GM15510 (cell line): Measurements from ENCODE around the gene RNASET2.

Source experiments
- POLR2A ChIP-seq: IDR thresholded peaks from 3 replicates; pipeline ENCODE4 v1.6.1; 2011; ENCODE audit warnings: borderline replicate concordance; ENCODE audit not compliant: insufficient read length; ENCODE audit errors: extremely low read depth

The RNASET2 gene, protein sequence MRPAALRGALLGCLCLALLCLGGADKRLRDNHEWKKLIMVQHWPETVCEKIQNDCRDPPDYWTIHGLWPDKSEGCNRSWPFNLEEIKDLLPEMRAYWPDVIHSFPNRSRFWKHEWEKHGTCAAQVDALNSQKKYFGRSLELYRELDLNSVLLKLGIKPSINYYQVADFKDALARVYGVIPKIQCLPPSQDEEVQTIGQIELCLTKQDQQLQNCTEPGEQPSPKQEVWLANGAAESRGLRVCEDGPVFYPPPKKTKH

DNA sequence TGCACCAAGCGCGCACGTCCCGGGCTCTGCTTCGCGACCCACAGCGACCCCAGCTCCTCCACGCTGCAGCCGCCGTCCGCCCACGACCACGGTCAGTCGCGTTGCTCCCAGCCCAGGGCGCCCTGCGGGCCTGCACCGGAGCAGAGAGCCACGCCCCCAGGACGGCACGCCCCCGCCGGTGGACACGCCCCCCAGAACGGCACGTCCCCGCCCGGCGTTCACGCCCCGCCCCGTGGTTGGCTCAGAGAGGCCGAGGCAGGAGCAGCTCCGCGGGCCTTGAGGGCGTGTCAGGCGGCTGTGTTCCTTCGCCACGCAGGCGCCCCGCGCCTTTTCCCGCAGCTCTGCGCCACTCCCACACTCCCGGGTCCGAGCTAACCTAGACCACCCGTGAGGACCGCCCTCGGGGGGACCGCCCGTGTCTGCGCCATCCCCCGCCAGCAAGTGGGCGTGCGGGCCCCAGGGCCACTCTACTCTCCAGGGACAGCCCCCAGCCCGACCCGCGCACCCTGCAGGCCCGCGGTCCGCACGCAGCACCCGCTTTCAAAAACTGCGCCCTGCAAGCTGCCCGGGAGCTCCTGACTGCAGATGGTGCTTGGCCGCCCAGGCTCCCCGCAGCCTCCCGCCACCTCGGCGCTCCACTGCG lies at the start of gene RNASET2:
Gene RNASET2, minus strand, starts transcription at position 107 of the 643 bp plus-strand sequence. CDS start 368 bp downstream, outside the sequence.
- peak; percentile 80 for TF ChIP-seq POLR2A

DNA sequence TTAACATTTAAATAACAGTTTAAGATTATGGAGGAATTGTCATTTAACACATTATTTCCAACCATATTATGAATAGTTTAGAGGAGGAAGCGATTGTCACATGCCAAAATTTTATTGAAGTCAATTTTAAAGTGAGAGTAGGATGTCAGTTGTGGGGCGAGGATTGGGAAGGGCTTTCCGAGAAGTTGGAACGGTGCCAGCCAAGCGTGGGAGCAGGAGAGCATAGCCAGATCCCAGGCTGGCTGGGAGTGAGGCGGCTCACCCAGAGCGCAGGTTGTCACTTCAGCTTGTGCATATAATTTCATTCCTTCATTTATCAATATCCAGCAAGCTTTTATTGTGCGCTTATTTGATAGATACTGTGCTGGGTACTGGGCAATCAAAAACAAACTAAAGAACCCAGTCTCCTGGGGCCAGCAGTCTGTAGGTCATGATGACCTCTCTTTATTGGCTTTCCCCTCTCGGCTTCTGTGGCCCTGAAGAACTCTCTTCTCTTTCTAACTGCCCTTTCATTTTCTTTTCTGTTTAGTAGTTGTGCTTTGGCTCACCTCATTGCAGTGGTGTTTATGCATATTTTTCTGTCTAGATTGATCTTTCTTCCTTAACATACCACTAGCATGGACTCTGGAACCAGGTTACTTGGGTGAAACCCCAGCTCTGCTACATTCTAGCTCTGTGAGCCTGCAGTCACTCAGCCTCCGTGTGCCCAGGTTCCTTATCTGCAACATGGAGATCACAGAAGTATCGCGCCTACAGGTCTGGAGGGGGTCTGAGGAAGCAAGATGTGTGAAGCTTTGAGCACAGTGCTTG lies 49.2 kb upstream of the RNASET2 start:
- no peak for TF ChIP-seq POLR2A

DNA sequence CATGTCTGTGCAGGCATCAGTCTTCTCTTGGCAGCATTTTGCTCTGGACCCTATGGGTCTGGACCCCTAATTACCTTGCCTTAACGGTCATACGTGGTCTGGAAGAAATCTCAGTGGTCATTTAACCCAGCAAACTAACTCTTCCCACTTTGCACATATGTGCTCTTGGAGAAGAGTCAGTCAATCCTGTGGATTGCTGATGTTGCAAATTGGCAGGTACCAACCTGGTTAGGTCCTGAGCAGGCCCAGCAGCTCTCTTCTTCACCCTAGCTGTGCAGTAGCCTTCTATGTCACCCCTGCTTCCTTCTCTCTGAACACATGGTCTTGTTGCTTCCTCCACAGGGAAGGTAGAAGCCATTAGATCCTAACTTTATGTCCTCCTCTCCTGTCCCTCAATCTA lies 44.4 kb upstream of the RNASET2 start:
- no peak for TF ChIP-seq POLR2A

DNA sequence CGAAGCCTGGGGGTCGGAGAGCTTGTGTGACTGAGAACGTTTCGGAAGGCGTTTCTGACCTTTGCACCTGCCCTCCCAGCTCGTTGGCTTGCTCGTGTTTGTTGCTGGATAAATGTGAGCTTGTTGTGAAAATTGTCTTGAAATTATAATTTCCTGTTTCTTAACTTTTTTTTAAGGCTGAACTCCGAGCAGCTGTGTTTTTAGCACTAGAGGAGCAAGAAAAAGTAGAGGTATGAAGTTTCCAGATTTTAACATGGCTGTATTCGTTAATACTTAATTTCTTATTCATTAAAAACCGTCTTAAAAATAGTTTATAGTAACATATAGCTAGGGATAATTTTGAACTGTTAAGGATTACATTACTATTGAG lies 43.5 kb upstream of the RNASET2 start:
- no peak for TF ChIP-seq POLR2A

DNA sequence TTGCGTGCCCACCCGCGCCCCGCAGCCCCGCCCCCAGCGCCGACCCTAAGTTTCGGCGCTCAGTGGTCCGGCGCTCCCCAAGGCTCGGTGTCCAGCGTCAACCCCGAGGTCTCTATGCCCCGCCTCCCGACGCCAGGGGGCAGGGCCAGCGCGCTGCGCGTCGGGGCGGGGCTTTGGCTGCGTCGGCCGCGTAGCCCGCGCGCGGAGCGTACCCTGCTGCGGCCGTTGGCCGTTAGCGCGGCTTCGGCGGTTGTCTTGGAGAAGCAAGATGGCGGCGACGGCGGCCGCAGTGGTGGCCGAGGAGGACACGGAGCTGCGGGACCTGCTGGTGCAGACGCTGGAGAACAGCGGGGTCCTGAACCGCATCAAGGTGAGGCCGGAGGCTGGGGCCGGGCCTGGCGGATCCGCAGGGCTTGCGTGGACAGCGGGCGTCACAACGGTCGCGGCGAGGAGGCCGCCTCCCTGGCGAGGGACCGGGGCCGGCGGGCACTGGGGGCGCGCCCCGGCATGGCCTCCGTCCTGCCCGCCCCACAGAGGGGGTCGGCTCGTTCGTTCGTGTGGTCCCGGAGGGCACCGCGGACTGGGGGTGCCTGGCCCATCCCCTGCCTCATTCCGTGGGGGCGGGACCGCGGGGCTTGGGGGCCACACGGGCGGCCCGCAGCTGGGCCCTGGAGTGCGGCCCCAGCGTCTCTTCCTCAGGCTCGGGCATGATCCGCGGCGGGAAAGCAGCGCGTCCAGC lies 43.0 kb upstream of the RNASET2 start, which contains the start of gene CEP43:
Gene CEP43, plus strand, starts transcription at position 253 of the 739 bp plus-strand sequence. Its CDS starts 16 bp downstream, at position 269.
- TF ChIP-seq POLR2A, result no peak

DNA sequence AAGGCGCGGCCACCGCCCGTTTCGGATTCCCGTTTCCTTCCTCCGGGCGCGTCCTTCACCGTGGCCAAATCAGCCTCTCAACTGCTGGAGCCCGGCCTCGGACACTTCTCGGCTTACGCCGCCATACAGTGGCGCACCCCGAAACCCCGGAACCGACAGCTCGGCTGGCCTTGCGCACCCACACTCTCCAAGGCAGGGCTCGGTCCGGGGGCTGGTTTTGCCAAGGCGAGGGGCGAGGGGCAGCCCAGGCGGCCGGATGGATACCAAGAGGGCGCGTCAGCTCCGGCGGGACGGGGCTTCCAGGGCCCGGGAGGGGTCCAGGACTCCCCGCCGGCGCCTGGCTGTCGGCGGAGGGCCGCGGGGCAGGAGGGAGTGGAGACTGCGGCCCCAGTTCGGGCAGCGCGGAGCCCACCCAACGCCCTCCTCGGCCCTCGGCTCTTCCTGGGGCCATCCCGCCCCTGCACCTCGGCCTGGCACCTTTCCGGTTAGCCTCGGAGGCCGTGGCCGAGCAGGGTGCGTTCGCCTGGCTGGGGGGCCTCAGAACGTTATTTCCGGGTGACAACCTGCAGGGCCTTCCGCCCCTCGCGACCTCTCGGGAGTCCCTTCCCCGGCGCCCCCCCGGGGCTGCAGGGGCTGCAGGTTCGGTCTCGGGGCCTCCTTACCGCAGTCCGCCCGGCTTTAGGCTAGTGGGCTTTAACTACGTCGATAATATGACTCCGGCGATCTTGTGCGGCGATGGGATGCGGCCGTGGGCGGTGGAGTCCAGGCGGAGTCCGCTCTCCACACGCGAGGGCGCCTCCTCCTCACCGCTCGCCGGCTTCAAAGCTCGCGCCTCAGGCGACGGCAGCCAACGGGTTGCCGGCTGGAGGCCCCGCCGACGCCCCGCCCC lies 42.1 kb upstream of the RNASET2 start:
- TF ChIP-seq POLR2A, result peak; percentile 68

DNA sequence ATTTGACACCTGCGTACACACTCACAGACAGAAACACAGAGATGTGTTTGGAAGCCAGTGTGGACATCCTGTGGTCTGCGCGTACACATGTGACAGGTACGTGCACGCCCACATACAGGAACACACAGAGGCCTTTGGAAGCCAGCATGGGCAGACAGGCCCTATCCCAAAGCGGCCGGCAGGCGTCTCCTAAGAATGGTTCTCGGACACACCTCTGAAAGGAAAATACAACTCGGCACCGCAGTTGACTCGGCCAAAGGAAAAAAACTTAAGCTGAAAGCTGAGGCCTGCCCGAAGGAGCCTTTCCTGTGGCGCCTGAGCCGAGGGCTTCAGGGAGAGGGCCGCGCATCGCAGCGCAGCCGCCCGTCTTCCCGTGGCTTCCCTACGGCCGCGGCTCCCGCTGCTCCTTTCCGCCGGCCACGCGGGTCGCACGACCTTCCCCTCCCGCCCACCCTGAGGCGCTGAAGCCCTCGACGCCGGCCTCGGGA lies 41.5 kb upstream of the RNASET2 start:
- TF ChIP-seq POLR2A, result no peak

DNA sequence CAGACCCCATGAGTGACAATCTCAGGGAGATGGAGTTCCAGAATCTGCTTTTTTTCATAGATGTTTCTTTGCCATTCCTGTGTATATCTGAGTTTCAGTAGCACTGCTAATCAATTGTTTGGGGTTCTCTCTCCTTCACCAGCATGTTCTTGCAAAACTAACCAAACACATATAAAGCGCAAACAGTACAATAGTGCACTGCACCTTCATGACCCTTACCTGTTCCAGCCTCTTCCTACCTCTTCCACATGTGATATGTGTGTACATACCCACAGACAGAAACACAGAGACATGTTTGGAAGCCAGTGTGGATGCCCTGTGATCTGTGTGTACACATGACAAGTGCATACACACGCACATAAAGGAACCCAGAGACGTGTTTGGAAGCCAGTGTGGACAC lies 41.0 kb upstream of the RNASET2 start:
- no peak for TF ChIP-seq POLR2A

DNA sequence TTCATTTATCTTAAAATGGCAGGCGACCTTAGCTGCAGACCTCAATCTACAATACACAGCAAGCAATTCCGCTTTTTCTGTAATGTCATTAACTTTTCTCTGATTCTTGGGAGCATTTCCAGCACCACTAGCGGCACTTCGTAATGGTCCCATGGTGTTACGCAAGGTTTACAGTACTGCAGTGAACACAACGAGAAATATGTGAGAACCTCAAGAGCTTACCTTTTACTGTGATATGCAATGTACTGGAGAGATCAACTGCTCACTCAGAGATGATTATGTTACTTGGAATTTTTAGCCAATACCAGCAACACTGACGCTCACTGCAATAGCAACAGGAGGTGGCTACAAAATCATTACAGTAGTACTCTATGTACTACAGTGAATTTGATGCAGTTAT lies 40.1 kb upstream of the RNASET2 start:
- no peak for TF ChIP-seq POLR2A

DNA sequence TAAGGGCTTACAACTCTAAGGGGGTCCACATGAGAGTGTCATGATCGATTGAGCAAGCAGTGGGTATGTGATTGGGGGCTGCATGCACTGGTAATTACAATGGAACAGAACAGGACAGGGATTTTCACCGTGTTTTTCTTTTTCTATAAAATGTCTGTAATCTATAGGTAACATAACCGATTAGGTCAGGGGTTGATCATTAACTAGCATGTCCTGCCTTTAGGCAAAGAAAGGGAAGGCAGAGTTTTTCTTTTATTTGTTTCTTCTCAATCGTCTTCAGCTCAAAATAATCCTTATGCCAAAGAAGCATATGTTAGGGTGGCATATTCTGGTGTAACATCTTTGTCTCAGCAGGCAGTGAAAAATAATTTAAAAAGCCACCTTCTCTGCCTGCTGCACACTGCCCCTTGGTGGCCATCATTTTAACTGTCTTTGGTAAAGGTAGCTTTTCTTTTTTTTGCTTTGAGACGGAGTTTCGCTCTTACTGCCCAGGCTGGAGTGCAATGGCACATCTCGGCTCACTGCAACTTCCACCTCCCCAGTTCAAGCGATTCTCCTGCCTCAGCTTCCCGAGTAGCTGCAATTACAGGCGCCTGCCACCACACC lies 33.2 kb upstream of the RNASET2 start:
- no peak for TF ChIP-seq POLR2A

DNA sequence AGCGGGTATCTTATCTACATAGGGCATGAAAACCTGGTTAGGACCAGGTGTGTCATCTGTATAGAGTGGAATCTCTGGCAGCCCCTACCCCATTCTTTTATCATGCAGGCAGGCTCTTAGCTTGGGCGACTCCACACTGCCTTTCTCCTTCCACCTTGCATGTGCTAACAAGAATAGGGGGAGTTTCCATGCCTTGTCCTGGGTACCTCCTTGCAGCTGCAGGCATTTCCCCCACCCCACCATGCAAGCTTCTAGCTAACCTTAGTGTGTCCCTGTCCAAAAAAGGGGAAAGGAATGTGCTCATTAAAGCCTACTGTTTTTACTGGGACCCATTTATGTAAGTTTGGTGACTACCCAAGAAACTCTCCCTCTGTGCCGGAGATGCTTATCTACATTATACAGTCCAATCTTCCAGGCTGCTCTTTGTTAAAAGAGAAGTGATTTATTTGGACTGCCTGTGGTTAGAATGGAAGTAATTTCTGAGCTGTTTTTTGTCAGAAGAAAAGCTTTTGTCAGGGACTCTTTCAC lies 32.4 kb upstream of the RNASET2 start:
- TF ChIP-seq POLR2A, result no peak

DNA sequence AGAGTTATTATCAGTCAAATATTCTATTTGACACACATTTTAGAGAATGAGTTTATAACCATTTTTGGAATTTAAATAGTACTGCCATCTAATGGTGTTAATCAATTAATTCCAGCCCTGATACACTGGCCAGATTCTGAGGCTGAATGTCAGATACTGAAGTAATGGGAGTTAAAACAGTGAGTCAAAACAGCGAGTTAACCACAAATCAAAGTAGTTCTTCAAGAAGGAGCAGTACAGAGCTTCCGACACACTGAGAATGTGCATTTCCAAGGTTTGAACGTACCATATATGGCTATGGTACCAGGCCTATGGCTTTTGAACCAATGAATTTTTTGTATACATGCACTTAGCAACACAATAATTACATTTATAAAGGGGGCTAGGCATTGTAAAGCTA lies 31.6 kb upstream of the RNASET2 start:
- TF ChIP-seq POLR2A, result no peak

DNA sequence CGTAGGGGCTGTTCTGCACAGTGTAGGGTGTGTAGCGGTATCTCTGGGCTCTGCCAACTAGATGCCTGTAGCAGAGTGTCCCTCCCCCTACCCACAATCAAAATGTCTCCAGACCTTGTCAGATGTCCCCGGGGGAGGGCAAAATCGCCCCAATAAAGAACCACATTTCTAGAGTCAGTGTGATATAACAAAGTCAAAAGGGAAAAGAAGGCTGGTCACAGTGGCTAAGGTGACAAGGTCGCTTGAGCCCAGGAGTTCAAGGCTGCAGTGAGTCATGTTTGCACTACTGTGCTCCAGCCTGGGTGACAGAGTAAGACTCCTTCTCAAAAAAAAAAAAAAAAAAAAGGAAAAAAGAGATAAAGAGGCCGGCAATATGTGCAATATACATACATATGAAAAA lies 31.1 kb upstream of the RNASET2 start:
- TF ChIP-seq POLR2A, result no peak
